Muscle layer of colon (tissue), 2 donors: ENCODE results near the gene RGS16.

Source experiments
- H3K27ac ChIP-seq: one replicate; pipeline ENCODE4 v1.7.0; 2013; ENCODE audit warnings: low read depth, mild to moderate bottlenecking, low read length, moderate library complexity
- H3K27me3 ChIP-seq, 2 donors: one replicate each; pipeline ENCODE4 v1.7.0; 2013; ENCODE audit warnings: low read length in 2 of 2, mild to moderate bottlenecking in 2 of 2; ENCODE audit not compliant: insufficient read depth in 2 of 2, control insufficient read depth in 1 of 2
- H3K36me3 ChIP-seq: one replicate; pipeline ENCODE4 v1.7.0; 2013; ENCODE audit warnings: mild to moderate bottlenecking, low read length; ENCODE audit not compliant: insufficient read depth
- H3K4me1 ChIP-seq: one replicate; pipeline ENCODE4 v1.7.0; 2013; ENCODE audit warnings: mild to moderate bottlenecking, low read length; ENCODE audit not compliant: insufficient read depth
- H3K4me3 ChIP-seq, 2 donors: one replicate each; pipeline ENCODE4 v1.7.0; 2013; ENCODE audit warnings: low read length in 2 of 2, low read depth in 1 of 2, mild to moderate bottlenecking in 1 of 2, moderate library complexity in 1 of 2
- H3K9ac ChIP-seq: one replicate; pipeline ENCODE4 v1.7.0; 2013; ENCODE audit warnings: low read length
- H3K9me3 ChIP-seq: one replicate; pipeline ENCODE4 v1.7.0; 2013; ENCODE audit warnings: mild to moderate bottlenecking, low read length
- donor health status: abdominal sarcoma.
- donor health status: Adenocarcinoma of cecum.

Gene RGS16

GRCh38 chr1:182617014-182617429, 12.8 kb upstream of the RGS16 start:
- H3K36me3 ChIP-seq: no peaks in the 10 kb centered on the region
- no peak overlapping the region for H3K9ac ChIP-seq
- H3K27ac ChIP-seq: no peak overlapping the region
- peaks cover 18% of the 10 kb centered on the region for H3K4me1 ChIP-seq
- H3K4me3 ChIP-seq: no peak overlapping the region
- H3K27me3 ChIP-seq: no peaks in the 10 kb centered on the region
- no peaks in the 10 kb centered on the region for H3K9me3 ChIP-seq

- peak overlapping the region in 1 of 2 donors; percentile 64 for H3K4me3 ChIP-seq
- H3K4me1 ChIP-seq: peaks cover 18% of the 10 kb centered on the region
- no peaks in the 10 kb centered on the region for H3K27me3 ChIP-seq
- peak overlapping the region; percentile 89 for H3K27ac ChIP-seq
- no peak overlapping the region for H3K9ac ChIP-seq
- H3K9me3 ChIP-seq: no peaks in the 10 kb centered on the region
- H3K36me3 ChIP-seq: no peaks in the 10 kb centered on the region
Observed at GRCh38 chr1:182616130-182617013, 12.2 kb upstream of the RGS16 start.

- Histone ChIP-seq H3K27ac (peak overlapping the region; percentile 89), H3K36me3 (no peaks in the 10 kb centered on the region), H3K9ac (peak overlapping the region; percentile 35), H3K27me3 (no peaks in the 10 kb centered on the region), H3K9me3 (no peaks in the 10 kb centered on the region), H3K4me3 (peak overlapping the region; percentile 26 to 64), H3K4me1 (peaks cover 18% of the 10 kb centered on the region)
Observed at GRCh38 chr1:182615468-182616129, 11.4 kb upstream of the RGS16 start.

GRCh38 chr1:182614796-182615454, 10.7 kb upstream of the RGS16 start:
- Histone ChIP-seq H3K27me3 (no peaks in the 10 kb centered on the region), H3K9me3 (no peaks in the 10 kb centered on the region), H3K4me3 (peak overlapping the region; percentile 26 to 64), H3K36me3 (no peaks in the 10 kb centered on the region), H3K27ac (peak overlapping the region; percentile 89), H3K4me1 (peaks cover 18% of the 10 kb centered on the region), H3K9ac (peak overlapping the region; percentile 35)

GRCh38 chr1:182611787-182612186, 7.6 kb upstream of the RGS16 start:
- Histone ChIP-seq H3K4me3 (no peak overlapping the region), H3K9ac (no peak overlapping the region), H3K27ac (no peak overlapping the region), H3K36me3 (no peaks in the 10 kb centered on the region), H3K27me3 (no peaks in the 10 kb centered on the region), H3K9me3 (no peaks in the 10 kb centered on the region), H3K4me1 (peaks cover 18% of the 10 kb centered on the region)

- peaks cover 14% of the 10 kb centered on the region for H3K4me1 ChIP-seq
- H3K36me3 ChIP-seq: no peaks in the 10 kb centered on the region
- no peak overlapping the region for H3K27ac ChIP-seq
- no peaks in the 10 kb centered on the region for H3K27me3 ChIP-seq
- H3K4me3 ChIP-seq: no peak overlapping the region
- no peak overlapping the region for H3K9ac ChIP-seq
- H3K9me3 ChIP-seq: no peaks in the 10 kb centered on the region
Observed at GRCh38 chr1:182611326-182611725, 7.1 kb upstream of the RGS16 start.

GRCh38 chr1:182610606-182611194, 6.5 kb upstream of the RGS16 start:
- Histone ChIP-seq H3K27me3 (no peaks in the 10 kb centered on the region), H3K27ac (no peak overlapping the region)

GRCh38 chr1:182608845-182609610, 4.8 kb upstream of the RGS16 start:
- H3K36me3 ChIP-seq: no peaks in the 10 kb centered on the region
- no peaks in the 10 kb centered on the region for H3K27me3 ChIP-seq
- H3K4me1 ChIP-seq: peaks cover 8% of the 10 kb centered on the region
- H3K9ac ChIP-seq: no peak overlapping the region
- no peak overlapping the region for H3K4me3 ChIP-seq
- no peaks in the 10 kb centered on the region for H3K9me3 ChIP-seq
- H3K27ac ChIP-seq: no peak overlapping the region

More at GRCh38 chr1:182610606-182611194, 6.5 kb upstream of the RGS16 start:
- no peak overlapping the region for H3K4me3 ChIP-seq
- peaks cover 10% of the 10 kb centered on the region for H3K4me1 ChIP-seq
- no peaks in the 10 kb centered on the region for H3K9me3 ChIP-seq
- no peak overlapping the region for H3K9ac ChIP-seq
- no peaks in the 10 kb centered on the region for H3K36me3 ChIP-seq

GRCh38 chr1:182608236-182608635, 4.0 kb upstream of the RGS16 start:
- Histone ChIP-seq H3K36me3 (no peaks in the 10 kb centered on the region), H3K27ac (no peak overlapping the region), H3K4me1 (peaks cover 13% of the 10 kb centered on the region), H3K9me3 (no peaks in the 10 kb centered on the region), H3K4me3 (no peak overlapping the region), H3K27me3 (no peaks in the 10 kb centered on the region), H3K9ac (no peak overlapping the region)

- no peaks in the 10 kb centered on the region for H3K9me3 ChIP-seq
- no peak overlapping the region for H3K4me3 ChIP-seq
- no peaks in the 10 kb centered on the region for H3K27me3 ChIP-seq
- peaks cover 13% of the 10 kb centered on the region for H3K4me1 ChIP-seq
- H3K9ac ChIP-seq: no peak overlapping the region
- no peak overlapping the region for H3K27ac ChIP-seq
- no peaks in the 10 kb centered on the region for H3K36me3 ChIP-seq
Observed at GRCh38 chr1:182607566-182607965, 3.4 kb upstream of the RGS16 start.
